ENCODE data around the gene GINS3.

Gene GINS3

GRCh38 chr16:58392215-58393137, at the start of gene GINS3:
GINS3 (plus strand) TSS chr16:58392471; CDS start chr16:58392602, 131 bp downstream.
- peak; percentile 92 to 97 for DNase-seq

- no peak for DNase-seq
Measured at GRCh38 chr16:58343562-58343961, 48.7 kb upstream of the GINS3 start.

GRCh38 chr16:58345574-58346354, 46.5 kb upstream of the GINS3 start:
- peak in 1 of 2 experiments; percentile 32 for DNase-seq

- DNase-seq = peak in 1 of 2 experiments; percentile 24
Measured at GRCh38 chr16:58346831-58347371, 45.4 kb upstream of the GINS3 start.

- DNase-seq = peak; percentile 93 to 98
Measured at GRCh38 chr16:58348986-58349385, 43.3 kb upstream of the GINS3 start.

- DNase-seq = no peak
Measured at GRCh38 chr16:58352690-58353089, 39.6 kb upstream of the GINS3 start.

- no peak for DNase-seq
Measured at GRCh38 chr16:58360041-58360634, 32.1 kb upstream of the GINS3 start.

GRCh38 chr16:58361726-58362125, 30.5 kb upstream of the GINS3 start:
- no peak for DNase-seq

- DNase-seq = no peak
Measured at GRCh38 chr16:58363746-58364393, 28.4 kb upstream of the GINS3 start.

GRCh38 chr16:58365623-58366022, 26.6 kb upstream of the GINS3 start:
- DNase-seq = no peak

- DNase-seq = peak; percentile 45 to 84
Measured at GRCh38 chr16:58366247-58367031, 25.8 kb upstream of the GINS3 start.

- no peak for DNase-seq
Measured at GRCh38 chr16:58367252-58367651, 25.0 kb upstream of the GINS3 start.

- DNase-seq = no peak
Measured at GRCh38 chr16:58371841-58372240, 20.4 kb upstream of the GINS3 start.

GRCh38 chr16:58375386-58375785, 16.9 kb upstream of the GINS3 start:
- no peak for DNase-seq

- DNase-seq = no peak
Measured at GRCh38 chr16:58377932-58378331, 14.3 kb upstream of the GINS3 start.

- no peak for DNase-seq
Measured at GRCh38 chr16:58378401-58378800, 13.9 kb upstream of the GINS3 start.

- no peak for DNase-seq
Measured at GRCh38 chr16:58379736-58380135, 12.5 kb upstream of the GINS3 start.

- no peak for DNase-seq
Measured at GRCh38 chr16:58381661-58382060, 10.6 kb upstream of the GINS3 start.

GRCh38 chr16:58384437-58385055, 7.7 kb upstream of the GINS3 start:
- no peak for DNase-seq

GRCh38 chr16:58385218-58385773, 7.0 kb upstream of the GINS3 start:
- no peak for DNase-seq

- peak in 1 of 2 experiments; percentile 13 for DNase-seq
Measured at GRCh38 chr16:58389724-58390123, 2.5 kb upstream of the GINS3 start.
